ENCODE data around the gene CNTN4. TPM values are rescaled to one million over a fixed set of nuclear protein-coding genes. Genes with fewer than 3 reads are reported as not detected.

CNTN4 gene
- total RNA-seq, 4 donors from 2014 or later: 6.6 to 10.7 (median 9.7) TPM

- TF ChIP-seq EP300 (IDR thresholded peaks at IDR 0.05) (no peak), POLR2AphosphoS5 (IDR thresholded peaks at IDR 0.05) (no peak), CTCF (IDR thresholded peaks at IDR 0.05) (no peak), POLR2A (IDR thresholded peaks at IDR 0.05; ENCODE audit: low read depth) (no peak)
- no peaks in the 10 kb centered on the region for H3K4me1 ChIP-seq
- intact Hi-C loops (cut with DNase I): no loop called here
- H3K27ac ChIP-seq (replicated peaks in 1 of 4): no peak overlapping the region
- H3K36me3 ChIP-seq: no peaks in the 10 kb centered on the region
- no peak for DNase-seq (ENCODE audit: extremely low spot score)
- H3K9me3 ChIP-seq: no peaks in the 10 kb centered on the region
- H3K4me3 ChIP-seq: no peak overlapping the region
- WGBS: 85% methylated on average over 3 of the region's 3 CpGs
- H3K27me3 ChIP-seq: no peaks in the 10 kb centered on the region
Measured at GRCh38 chr3:2543247-2543646, 444.6 kb downstream of the CNTN4 start.

GRCh38 chr3:2544212-2544611 lies 445.5 kb downstream of the CNTN4 start:
- Histone ChIP-seq H3K27me3 (no peaks in the 10 kb centered on the region), H3K4me1 (no peaks in the 10 kb centered on the region), H3K9me3 (no peaks in the 10 kb centered on the region), H3K36me3 (no peaks in the 10 kb centered on the region), H3K27ac (replicated peaks in 1 of 4) (no peak overlapping the region), H3K4me3 (no peak overlapping the region)
- no peak for DNase-seq (ENCODE audit: extremely low spot score)
- TF ChIP-seq POLR2AphosphoS5 (IDR thresholded peaks at IDR 0.05) (no peak), CTCF (IDR thresholded peaks at IDR 0.05) (no peak), EP300 (IDR thresholded peaks at IDR 0.05) (no peak), POLR2A (IDR thresholded peaks at IDR 0.05; ENCODE audit: low read depth) (no peak)
- 89% methylated on average over 2 of the region's 2 CpGs for WGBS
- intact Hi-C loops (cut with DNase I): no loop called here

DNA sequence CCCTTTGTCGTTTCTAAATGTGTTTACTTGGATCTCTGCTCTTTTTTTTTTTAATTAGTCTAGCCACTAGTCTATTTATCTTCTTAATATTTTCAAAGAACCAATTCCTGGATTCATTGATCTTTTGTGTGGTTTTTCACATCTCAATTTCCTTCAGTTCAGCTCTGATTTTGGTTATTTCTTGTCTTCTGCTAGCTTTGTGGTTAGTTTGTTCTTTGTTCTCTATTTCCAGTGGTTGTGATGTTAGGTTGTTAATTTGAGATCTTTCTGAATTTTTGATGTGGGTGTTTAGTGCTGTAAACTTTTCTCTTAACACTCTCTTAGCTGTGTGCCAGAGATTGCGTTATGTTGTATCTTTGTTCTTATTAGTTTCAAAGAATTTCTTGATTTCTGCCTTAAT lies 446.1 kb downstream of the CNTN4 start:
- no peak for TF ChIP-seq EP300 (IDR thresholded peaks at IDR 0.05)
- DNase-seq (ENCODE audit: extremely low spot score): no peak
- no peaks in the 10 kb centered on the region for H3K4me1 ChIP-seq
- intact Hi-C loops (cut with DNase I): no loop called here
- no peak overlapping the region for H3K27ac ChIP-seq (replicated peaks in 1 of 4)
- no peaks in the 10 kb centered on the region for H3K36me3 ChIP-seq
- no peak overlapping the region for H3K4me3 ChIP-seq
- 78% methylated on average over 2 of the region's 2 CpGs for WGBS
- H3K9me3 ChIP-seq: no peaks in the 10 kb centered on the region
- H3K27me3 ChIP-seq: no peaks in the 10 kb centered on the region

DNA sequence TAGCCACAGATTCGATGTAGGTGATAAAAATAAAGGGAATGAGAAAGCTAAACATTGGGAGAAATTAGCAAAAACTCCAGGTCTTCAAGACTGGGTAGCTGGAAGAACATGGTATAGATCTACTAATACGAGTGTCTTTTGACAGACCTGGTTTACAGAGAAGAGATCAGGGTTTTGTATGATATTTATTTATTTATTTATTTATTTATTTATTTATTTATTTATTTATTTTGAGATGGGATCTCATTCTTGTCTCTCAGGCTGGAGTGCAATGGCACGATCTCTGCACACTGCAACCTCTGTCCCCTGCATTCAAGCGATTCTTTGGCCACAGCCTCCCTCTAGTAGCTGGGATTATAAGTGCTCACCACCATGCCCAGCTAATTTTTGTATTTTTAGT lies 448.4 kb downstream of the CNTN4 start:
- Histone ChIP-seq H3K4me3 (no peak overlapping the region), H3K36me3 (no peaks in the 10 kb centered on the region), H3K9me3 (no peaks in the 10 kb centered on the region), H3K27ac (replicated peaks in 1 of 4) (no peak overlapping the region), H3K27me3 (no peaks in the 10 kb centered on the region), H3K4me1 (no peaks in the 10 kb centered on the region)
- DNase-seq (ENCODE audit: extremely low spot score): no peak
- intact Hi-C loops (cut with DNase I): no loop called here
- 92% methylated on average over 4 of the region's 4 CpGs for WGBS
- TF ChIP-seq EP300 (IDR thresholded peaks at IDR 0.05): no peak
- TF ChIP-seq POLR2A (IDR thresholded peaks at IDR 0.05; ENCODE audit: low read depth): no peak
- no peak for TF ChIP-seq POLR2AphosphoS5 (IDR thresholded peaks at IDR 0.05)
- no peak for TF ChIP-seq CTCF (IDR thresholded peaks at IDR 0.05)

DNA sequence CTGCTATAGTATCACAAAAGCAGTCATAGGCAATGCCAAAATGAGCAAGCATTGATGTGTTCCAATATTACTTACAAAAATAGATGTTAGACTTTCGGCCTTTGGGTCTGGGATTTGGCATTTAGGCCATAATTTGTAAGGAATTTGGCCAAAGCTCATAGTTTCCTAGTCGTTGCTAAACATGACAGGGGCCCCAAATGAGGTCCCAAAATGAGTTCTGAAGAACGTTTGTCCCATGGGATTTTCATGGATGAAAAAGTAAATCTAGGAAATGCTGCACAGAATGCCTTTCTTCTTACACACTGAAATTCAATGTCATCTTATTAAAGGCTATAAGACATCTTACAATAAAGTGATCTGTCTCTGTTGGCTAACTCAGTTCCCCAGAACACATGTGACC lies 456.0 kb downstream of the CNTN4 start:
- whole genome bisulfite sequencing: 68% methylated on average over 3 of the region's 3 CpGs

More for the DNA sequence above, 456.0 kb downstream of the CNTN4 start:
- Histone ChIP-seq H3K4me1 (no peaks in the 10 kb centered on the region), H3K36me3 (no peaks in the 10 kb centered on the region), H3K27ac (replicated peaks in 1 of 4) (no peak overlapping the region), H3K4me3 (no peak overlapping the region), H3K9me3 (no peaks in the 10 kb centered on the region), H3K27me3 (no peaks in the 10 kb centered on the region)
- TF ChIP-seq CTCF (IDR thresholded peaks at IDR 0.05) (no peak), POLR2A (IDR thresholded peaks at IDR 0.05; ENCODE audit: low read depth) (no peak), EP300 (IDR thresholded peaks at IDR 0.05) (no peak), POLR2AphosphoS5 (IDR thresholded peaks at IDR 0.05) (no peak)
- intact Hi-C loops (cut with DNase I): no loop called here
- no peak for DNase-seq (ENCODE audit: extremely low spot score)
